ENCODE data around the gene TAX1BP3.
A peak's percentile ranks its signal among the peaks of the same experiment; 100 is the strongest.
"Not testable (repeated sequence)": the region's sequence is repeated elsewhere in the genome, so short reads cannot be mapped to it uniquely, and the experiment has no call there.

TAX1BP3 gene, protein sequence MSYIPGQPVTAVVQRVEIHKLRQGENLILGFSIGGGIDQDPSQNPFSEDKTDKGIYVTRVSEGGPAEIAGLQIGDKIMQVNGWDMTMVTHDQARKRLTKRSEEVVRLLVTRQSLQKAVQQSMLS

DNA sequence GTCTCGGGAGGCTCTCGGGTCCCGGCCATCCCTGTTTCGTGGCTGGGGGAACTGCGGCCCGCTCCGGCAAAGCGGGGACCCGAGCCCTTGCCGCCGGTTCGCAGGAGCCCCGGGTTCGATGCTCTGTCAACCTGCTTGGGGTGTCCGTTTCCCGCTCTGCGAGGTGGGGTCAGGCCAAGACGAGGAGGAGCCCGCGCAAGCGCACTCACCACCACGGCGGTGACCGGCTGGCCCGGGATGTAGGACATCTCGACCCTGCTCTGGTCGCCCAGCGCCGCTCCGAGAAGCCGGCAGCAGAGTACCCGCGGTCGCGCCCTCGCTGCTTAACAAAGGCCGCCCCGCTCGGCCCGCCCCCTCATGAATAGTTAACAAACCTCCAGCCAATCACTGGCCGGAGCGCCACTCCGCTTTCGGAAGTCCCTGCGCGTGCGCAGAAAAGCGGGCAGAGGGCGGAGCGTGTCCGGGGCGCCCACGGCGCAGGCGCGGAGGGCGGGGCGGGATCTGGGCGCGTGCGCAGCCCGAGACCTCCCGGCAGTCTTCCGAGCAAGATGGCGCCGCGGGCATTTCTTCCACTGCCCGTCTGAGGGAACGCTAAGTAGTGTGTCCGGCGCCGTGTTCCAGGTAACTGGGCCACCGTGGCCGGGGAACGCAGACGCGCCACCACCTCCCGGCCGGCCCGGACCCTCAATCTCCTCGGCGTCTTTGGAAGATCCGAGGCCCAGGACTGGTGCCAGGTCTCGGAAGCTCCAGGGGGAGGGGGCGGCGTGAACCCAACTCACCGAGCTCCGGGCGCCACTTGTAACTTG is at the start of gene TAX1BP3, which contains the start of gene EMC6:
TAX1BP3 (minus strand) TSS at position 300 of the 806 bp plus-strand sequence; CDS start at position 248, 52 bp downstream.
EMC6 (plus strand) TSS at position 534 of the 806 bp plus-strand sequence. CDS start 335 bp downstream, outside the sequence.
- peak; percentile 94 to 97 for DNase-seq (ENCODE audit: low read depth in 1 of 2, low spot score in 1 of 2)
- in situ Hi-C loops (cut with HindIII; ENCODE audit: low pct_unique_long_range_greater_than_20kb, low sequenced_read_pairs): no loop called here
- TF ChIP-seq JUND (IDR thresholded peaks at IDR 0.05; ENCODE audit: low read depth): no peak

DNA sequence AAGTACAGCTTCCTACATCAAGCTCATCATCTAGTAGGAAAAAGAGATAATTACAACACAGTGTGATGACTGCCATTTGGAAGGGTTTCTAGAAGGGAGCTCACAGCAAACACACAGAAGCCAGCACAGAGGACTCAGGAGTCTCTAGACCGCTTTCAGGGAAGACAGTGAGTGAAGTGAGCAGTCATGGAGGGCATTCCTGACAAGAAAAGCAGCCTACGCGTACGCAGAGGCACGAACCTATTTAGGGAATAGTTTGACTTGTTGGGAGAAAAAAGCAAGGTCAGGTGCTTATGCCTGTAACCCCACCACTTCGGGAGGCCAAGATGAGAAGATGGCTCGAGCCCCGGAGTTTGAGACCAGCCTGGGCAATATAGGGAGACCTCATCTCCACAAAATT is 46.9 kb upstream of the TAX1BP3 start:
- in situ Hi-C loops (cut with HindIII; ENCODE audit: low pct_unique_long_range_greater_than_20kb, low sequenced_read_pairs): no loop called here
- no peak for TF ChIP-seq JUND (IDR thresholded peaks at IDR 0.05; ENCODE audit: low read depth)
- no peak for DNase-seq (ENCODE audit: low read depth in 1 of 2, low spot score in 1 of 2)

DNA sequence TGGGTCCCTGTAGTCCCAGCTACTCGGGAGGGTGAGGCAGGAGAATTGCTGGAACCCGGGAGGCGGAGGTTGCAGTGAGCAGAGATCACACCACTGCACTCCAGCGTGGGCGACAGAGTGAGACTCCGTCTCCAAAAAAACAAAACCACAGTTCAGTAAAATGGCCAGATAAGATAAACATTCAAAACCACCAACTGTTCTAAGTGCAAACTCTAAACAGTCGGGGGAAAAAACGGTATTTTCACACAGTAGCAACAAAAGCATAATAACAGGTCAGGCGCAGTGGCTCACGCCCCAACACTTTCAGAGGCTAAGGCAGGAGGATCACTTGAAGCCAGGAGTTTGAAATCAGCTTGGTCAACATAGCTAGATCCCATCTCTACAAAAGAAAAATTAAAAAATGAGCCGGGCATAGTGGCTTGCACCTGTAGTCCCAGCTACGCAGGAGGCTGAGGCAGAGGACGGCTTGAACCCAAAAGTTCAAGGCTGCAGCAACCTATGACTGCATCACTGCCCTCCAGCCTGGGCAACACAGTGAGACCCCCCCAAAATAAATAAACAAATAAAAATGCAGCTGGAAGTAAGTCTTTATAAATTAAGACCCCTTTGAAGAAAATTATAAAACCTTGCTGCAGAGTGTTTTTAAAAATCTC is 44.6 kb upstream of the TAX1BP3 start:
- in situ Hi-C loops (cut with HindIII; ENCODE audit: low pct_unique_long_range_greater_than_20kb, low sequenced_read_pairs): no loop called here
- TF ChIP-seq JUND (IDR thresholded peaks at IDR 0.05; ENCODE audit: low read depth): no peak
- no peak for DNase-seq (ENCODE audit: low read depth in 1 of 2, low spot score in 1 of 2)

DNA sequence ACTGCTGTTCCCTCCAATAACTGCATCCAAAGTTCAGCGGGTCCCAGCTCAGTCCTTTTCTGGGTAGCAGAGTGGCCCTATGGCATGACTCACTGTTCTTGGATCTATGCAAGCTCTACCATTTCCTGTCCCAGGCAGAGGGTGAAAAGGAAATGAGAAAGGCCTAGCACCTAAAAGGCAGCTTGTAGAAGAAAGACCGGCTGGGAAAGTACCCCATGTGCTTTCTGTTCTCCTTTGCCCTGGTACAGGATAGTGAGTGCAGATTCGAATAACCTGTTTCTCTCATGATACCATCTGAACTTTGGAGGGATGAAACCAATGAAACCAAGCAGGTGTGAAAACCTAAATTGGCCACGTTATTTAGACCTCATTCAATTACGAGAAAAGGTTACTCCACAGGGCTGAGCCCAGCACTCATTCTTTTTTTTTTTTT is 42.6 kb upstream of the TAX1BP3 start:
- DNase-seq (ENCODE audit: low read depth in 1 of 2, low spot score in 1 of 2): no peak
- TF ChIP-seq JUND (IDR thresholded peaks at IDR 0.05; ENCODE audit: low read depth): no peak

DNA sequence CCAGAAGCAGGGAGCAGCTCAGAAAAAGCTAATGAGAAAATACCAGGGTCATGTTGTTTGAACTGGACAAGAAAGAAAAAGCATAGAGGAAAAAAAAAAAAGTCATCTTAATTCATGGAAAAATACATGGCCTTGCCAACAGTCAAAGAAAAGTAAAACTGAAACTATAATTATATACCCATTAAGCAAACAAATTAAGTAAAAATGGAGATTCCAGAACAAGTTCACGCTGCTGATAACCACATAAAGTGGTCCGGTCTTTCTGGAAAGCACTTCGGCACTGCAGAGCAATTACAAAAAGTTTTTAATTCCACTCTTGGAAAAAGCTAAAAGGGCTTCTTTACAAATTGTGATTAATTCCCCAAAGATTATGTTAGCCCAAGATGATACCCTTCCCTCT is 40.0 kb upstream of the TAX1BP3 start:
- in situ Hi-C loops (cut with HindIII; ENCODE audit: low pct_unique_long_range_greater_than_20kb, low sequenced_read_pairs): no loop called here
- no peak for TF ChIP-seq JUND (IDR thresholded peaks at IDR 0.05; ENCODE audit: low read depth)
- DNase-seq (ENCODE audit: low read depth in 1 of 2, low spot score in 1 of 2): no peak

More for the DNA sequence above, 42.6 kb upstream of the TAX1BP3 start:
- in situ Hi-C loops (cut with HindIII; ENCODE audit: low pct_unique_long_range_greater_than_20kb, low sequenced_read_pairs): no loop called here

DNA sequence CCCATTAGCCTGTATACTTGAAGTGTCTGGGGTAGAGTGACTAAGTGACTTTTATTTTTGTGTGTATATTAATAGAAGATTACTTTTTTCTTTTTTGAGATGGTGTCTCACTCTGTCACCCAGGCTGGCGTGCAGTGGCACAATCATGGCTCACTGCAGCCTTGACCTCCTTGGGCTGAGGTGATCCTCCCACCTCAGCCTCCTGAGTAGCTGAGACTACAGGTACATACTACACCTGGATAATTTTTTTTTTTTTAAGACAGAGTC is 37.3 kb upstream of the TAX1BP3 start:
- DNase-seq (ENCODE audit: low read depth in 1 of 2, low spot score in 1 of 2); in situ Hi-C loops (cut with HindIII; ENCODE audit: low pct_unique_long_range_greater_than_20kb, low sequenced_read_pairs): not testable (repeated sequence)

DNA sequence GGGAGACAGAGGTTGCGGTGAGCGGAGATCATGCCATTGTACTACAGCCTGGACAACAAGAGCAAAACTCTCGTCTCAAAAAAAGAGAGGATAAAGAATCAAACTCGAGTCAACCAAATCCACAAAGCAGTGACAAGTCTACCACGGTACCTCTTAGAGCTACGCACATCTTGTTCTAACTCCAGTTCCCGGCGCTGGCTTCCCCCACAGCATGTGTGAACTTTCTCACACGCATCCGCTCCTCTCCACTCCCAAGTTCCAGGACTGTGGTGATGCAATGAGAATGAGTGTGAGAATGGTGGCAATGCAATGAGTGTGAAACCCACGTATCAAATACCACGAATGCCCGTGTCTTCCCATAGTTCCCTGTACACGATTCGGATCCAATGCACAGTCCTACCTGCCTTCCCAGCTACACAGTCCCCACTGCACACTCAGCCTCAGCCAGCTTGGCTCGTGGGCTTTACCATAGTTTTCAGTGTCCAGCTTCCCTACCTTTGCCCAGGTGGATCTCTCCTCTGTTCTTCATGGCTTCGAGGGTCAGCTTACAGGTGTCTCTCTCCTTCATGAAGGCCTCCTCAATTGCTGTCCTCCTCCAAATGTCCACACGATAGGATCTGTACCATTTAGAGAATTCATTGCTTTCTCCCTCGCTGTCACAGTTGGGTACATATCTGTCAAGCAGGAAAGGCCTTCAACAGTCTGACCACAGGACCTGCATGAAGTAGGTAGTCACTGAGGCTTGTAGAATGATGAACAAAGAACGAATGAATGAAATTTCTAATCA is 36.7 kb upstream of the TAX1BP3 start:
- TF ChIP-seq JUND (IDR thresholded peaks at IDR 0.05; ENCODE audit: low read depth): no peak
- DNase-seq (ENCODE audit: low read depth in 1 of 2, low spot score in 1 of 2): no peak
- in situ Hi-C loops (cut with HindIII; ENCODE audit: low pct_unique_long_range_greater_than_20kb, low sequenced_read_pairs): no loop called here

DNA sequence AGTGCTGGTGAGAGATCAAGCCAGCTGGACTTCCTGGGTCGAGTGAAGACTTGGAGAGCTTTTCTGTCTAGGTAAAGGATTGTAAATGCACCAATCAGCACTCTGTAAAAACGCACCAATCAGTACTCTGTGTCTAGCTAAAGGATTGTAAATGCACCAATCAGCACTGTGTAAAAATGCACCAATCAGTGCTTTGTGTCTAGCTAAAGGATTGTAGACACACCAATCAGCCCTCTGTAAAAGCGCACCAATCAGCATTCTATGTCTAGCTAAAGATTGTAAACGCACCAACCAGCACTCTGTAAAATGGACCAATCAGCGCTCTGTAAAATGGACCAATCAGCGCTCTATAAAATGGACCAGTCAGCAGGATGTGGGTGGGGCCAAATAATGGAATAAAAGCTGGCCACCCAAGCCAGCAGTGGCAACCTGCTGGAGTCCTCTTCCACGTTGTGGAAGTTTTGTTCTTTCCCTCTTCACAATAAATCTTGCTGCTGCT is 33.7 kb upstream of the TAX1BP3 start:
- in situ Hi-C loops (cut with HindIII; ENCODE audit: low pct_unique_long_range_greater_than_20kb, low sequenced_read_pairs); DNase-seq (ENCODE audit: low read depth in 1 of 2, low spot score in 1 of 2): not testable (repeated sequence)

DNA sequence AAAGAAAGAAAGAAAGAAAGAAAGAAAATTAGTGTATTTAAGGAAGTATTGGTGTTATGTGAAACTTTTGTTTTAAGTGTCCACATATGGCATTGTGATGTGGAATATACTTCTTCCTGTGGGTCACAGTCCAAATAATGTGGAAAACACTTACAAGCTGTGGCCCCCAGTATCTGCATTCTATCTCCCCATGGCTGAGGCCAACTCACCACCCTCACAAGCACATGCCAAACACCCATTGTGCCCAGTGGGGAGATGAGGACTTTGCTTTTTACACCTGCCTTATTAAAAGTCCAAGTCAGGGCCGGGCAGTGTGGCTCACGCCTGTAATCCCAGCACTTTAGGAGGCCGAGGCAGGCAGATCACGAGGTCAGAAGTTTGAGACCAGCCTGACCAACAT is 31.6 kb upstream of the TAX1BP3 start:
- in situ Hi-C loops (cut with HindIII; ENCODE audit: low pct_unique_long_range_greater_than_20kb, low sequenced_read_pairs): no loop called here

DNA sequence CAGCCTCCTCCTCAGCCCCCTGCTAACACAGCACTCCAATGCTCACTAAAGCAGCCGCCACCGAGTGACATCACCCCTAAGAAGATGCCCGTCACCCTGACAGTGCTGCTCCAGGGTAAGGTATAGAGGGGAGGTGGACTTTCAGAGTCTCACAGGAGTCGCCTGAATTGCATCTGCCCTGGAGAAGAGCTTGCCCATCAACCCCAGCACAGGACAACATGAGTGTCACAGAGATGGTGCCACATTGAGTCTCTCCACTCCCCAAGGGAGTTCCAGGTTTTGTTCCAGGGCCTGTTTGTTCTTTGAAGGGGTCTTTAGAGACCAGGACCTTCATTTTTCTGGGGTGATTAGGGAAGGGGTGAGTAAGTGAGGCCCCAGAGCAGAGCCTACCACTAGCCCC is 29.8 kb upstream of the TAX1BP3 start:
- no peak for TF ChIP-seq JUND (IDR thresholded peaks at IDR 0.05; ENCODE audit: low read depth)
- in situ Hi-C loops (cut with HindIII; ENCODE audit: low pct_unique_long_range_greater_than_20kb, low sequenced_read_pairs): no loop called here
- no peak for DNase-seq (ENCODE audit: low read depth in 1 of 2, low spot score in 1 of 2)

More for the DNA sequence above, 31.6 kb upstream of the TAX1BP3 start:
- TF ChIP-seq JUND (IDR thresholded peaks at IDR 0.05; ENCODE audit: low read depth): no peak
- no peak for DNase-seq (ENCODE audit: low read depth in 1 of 2, low spot score in 1 of 2)

DNA sequence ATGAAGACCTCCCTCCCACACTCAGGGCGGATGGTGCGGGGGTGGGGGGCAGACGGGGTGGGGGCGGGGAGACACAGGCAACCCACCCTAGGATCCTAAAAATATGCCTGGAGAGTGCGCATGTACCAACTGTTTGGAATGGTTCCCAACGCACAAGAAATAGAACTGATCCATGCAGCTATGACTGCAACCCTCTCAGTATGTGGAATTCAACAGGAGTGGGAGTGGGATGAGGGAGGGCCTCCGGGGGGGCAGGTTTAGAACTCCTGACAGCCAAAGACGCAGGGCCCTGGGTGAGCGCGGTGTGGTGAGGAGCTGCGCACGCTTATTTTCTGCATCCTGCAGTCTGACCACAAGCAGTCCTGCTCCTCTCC is 28.7 kb upstream of the TAX1BP3 start:
- DNase-seq (ENCODE audit: low read depth in 1 of 2, low spot score in 1 of 2): no peak
- in situ Hi-C loops (cut with HindIII; ENCODE audit: low pct_unique_long_range_greater_than_20kb, low sequenced_read_pairs): no loop called here
- TF ChIP-seq JUND (IDR thresholded peaks at IDR 0.05; ENCODE audit: low read depth): no peak

DNA sequence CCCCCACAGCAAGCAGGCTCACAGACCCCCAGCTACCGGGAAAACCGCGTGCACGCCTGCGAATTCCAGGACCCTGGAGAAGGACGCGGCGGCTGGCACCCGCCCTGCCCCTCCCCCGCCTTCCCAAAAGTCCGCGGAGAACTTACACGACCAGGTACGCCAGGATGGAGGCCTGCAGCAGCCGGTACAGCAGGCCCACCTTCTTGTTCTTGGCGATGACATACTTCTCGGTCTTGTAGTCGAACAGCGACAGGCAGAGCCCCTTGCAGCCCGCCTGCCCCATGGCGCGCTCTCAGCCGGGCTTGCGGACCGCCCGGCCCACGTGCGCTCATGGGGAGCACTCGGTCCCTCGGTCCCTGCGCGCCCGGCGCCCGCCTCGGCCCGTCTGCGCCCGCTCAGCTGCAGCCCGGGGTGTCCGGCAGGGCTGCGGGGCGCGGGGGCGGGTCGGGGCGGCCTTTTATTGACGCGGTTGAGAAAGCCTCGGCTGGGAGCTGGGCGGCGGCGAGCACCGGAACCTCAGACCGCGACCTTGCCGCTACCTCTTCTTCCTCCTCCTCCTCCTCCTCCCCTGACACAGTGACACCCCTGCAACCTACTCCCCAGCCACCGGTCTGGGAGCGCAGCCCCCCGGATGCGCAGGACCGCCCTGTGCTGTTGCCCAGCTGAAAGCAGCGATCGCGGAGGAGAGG is 27.5 kb upstream of the TAX1BP3 start, which contains the start of gene P2RX5:
P2RX5 (minus strand) TSS at position 433 of the 689 bp plus-strand sequence; CDS start at position 283, 150 bp downstream.
- in situ Hi-C loops (cut with HindIII; ENCODE audit: low pct_unique_long_range_greater_than_20kb, low sequenced_read_pairs): no loop called here
- DNase-seq (ENCODE audit: low read depth in 1 of 2, low spot score in 1 of 2): peak in 1 of 2 experiments; percentile 30
- no peak for TF ChIP-seq JUND (IDR thresholded peaks at IDR 0.05; ENCODE audit: low read depth)
